Hippocampal formation (tissue), 2 donors: ENCODE data around the gene MAD1L1.
"Not testable (repeated sequence)": the region's sequence is repeated elsewhere in the genome, so short reads cannot be mapped to it uniquely, and the experiment has no call there.

Experiments used
- DNase-seq, 2 donors: peaks; one replicate each; lab custom pipeline; 2025; lab: John Stamatoyannopoulos, UW

The MAD1L1 gene

DNA sequence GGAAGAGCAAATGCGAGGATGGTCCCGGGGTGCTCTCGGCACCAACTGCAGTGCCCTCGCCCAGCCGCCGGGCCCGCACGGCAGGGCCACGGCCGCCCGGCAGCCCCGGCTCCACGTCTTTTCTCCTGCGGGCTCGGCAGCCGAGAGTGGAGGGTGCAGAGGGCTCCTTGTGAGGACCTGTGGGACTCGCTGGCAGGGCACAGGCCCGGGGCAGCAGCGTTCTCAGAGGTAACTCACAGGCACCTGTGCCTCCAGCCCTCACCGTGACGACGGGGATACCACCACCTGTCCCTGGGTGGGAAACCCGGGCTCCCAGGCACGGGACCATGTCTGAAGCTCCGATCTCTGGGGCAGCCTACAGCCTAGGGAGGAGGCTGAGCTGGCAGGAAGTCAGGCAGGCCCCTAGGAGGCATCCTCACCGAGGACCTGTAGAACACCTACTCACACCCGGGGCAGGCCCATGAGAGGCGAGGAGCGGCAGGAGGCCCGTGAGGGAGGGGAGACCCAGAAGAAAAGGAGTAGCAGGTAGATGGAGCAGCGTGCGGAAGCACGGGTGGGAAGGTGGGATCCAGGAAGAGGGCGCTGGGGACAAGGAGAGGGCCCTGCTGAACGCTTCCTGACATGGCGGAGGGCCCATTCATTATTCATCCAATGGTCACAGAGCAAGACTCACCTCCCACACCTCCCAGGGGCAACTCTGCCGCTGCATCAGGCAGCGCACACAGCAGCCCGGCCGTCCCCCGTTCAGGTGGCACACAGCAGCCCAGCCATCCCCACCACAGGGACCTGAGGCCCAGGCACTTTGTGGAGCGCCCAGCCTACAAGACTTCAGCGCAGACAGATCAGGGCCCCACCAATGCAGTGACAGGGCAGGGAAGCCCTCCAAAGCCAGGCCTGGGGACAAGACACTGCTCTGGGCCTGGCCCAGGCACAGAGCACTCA, 244.9 kb downstream of the MAD1L1 start:
- no peak for DNase-seq

DNA sequence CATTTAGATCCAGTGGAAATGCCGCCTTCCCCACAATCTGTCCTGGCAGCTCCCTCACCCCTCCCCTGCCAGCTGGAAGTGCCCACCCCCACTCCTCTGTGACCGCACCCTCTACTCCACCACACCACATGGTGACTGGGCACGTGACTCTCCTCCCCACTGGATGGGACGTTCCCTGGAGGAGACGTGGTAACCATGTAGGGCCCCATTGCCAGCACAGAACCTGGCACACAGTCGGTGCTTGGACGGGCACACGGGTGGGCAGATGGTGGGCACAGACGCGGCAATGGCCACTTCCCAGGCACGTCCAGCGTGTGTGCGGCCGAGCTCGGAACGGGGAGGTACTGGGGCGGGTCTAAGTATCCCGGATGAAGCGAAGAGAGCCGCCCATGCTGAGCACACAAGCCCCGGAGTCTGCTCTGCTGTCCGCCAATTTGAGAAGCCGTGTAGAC, 245.6 kb downstream of the MAD1L1 start:
- DNase-seq, result no peak

DNA sequence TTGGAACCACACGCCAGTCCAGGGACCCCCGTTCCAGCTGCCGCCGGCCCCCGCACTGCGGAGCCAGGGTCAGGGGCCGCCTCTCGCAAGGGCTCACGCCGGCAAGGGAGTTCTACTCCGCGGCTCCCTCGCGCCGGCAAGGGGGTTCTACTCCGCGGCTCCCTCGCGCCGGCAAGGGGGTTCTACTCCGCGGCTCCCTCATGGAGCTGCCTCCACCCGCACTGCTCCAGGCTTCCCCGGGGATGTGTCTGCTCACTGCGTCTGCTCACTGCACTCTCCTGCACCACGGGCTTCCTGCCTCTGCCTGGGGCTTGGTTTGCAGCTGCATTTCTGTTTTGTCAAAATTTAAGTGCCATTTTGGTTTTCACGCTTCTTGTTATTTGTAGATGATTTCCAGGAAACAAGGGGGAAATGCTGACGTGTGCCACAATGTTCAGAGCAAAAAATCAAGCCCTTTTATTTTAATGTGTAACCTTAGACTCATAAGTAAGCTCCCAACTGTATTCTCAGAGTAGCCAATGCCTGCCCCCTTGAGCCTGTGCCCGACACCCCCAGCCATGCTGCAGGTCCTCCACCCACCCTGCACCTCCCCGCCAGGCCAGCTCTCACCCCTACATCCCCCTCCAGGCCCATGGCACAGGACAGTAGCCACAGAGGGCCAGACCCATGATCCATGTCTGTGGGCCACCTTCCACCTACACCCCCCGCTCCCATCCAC, 246.2 kb downstream of the MAD1L1 start:
- DNase-seq, result no peak

DNA sequence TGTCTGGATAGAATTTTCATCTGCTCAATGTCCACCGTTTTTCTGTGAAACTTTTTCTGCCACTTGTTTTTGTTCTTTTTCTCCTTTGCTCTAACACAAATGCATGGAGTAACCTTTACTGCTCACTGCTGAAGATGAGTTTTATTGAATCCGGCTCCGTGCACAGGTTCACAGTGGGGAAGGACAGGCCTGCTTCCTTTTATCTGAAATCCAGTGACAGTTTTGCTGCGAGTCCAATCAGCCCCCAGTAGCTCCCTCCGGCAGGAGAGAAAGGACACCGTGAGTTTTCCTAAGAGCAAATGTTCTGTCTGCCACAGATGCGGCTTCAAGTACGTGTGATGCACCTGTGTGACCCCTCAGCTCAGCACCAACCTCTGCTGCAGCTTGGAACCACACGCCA, 246.8 kb downstream of the MAD1L1 start:
- DNase-seq, result no peak

DNA sequence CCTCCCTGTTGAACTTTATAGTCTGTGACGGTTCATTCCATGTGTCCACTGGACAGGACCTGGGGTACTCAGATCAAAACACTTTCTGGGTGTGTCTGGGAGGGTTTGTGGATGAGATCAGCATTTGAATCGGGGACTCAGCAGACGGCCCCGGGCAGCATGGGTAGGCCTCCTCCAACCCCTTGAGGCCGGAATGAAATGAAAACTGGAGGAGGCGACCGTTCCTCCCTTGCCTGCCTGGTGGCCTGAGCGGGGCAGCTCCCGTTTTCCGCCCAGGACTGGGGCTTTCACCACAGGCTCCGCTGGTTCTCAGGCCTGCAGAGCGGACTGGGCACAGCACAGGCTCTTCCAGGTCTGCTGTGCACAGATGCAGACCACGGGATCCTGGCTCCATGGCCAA, 247.7 kb downstream of the MAD1L1 start:
- no peak for DNase-seq

DNA sequence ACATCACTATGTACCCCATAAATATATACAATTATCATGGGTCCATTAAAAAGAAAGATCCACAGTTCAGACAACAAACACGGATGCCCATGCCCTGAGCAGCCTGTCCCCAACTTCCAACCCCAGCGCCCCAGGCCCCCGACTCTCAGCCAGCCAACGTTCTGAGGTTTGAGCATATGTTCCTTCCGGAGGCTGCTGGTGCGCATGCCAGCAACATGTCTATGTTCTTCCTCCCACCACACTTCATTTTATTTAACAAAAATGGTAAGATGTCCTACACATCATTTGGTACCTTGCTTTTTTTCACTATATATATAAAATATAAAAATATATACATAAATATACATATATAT, 250.9 kb downstream of the MAD1L1 start:
- no peak for DNase-seq

DNA sequence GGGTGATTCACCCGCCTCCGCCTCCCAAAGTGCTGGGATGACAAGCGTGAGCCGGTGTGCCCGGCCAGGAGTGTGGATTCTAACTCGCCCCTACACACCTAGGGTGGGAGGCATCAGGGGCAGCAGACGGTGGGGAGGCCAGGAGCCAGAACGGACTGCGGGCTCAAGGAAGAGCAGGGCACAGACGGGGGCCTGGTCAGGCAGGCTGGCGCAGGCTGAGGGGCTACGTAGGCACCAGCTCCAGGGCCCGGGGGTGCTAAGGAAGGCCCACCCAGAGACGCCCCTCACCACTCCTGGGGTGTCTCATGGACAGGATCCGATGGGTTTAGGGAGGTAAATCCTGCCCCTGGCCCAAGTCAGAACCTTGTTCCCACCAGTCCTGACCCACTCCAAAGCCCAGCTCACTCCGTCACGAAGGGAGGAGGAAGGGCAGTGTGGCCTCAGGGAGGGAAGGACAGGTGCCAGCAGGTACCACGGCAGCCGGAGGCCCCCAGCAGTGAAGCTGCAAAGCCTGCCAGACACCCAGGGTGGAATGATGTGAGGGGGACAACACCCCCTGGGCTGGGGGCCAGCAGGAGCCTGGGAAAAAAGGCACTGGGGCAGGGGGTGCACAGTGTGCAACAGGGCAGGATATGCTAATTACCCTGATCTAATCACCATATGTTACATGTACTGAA, 251.4 kb downstream of the MAD1L1 start:
- no peak for DNase-seq

DNA sequence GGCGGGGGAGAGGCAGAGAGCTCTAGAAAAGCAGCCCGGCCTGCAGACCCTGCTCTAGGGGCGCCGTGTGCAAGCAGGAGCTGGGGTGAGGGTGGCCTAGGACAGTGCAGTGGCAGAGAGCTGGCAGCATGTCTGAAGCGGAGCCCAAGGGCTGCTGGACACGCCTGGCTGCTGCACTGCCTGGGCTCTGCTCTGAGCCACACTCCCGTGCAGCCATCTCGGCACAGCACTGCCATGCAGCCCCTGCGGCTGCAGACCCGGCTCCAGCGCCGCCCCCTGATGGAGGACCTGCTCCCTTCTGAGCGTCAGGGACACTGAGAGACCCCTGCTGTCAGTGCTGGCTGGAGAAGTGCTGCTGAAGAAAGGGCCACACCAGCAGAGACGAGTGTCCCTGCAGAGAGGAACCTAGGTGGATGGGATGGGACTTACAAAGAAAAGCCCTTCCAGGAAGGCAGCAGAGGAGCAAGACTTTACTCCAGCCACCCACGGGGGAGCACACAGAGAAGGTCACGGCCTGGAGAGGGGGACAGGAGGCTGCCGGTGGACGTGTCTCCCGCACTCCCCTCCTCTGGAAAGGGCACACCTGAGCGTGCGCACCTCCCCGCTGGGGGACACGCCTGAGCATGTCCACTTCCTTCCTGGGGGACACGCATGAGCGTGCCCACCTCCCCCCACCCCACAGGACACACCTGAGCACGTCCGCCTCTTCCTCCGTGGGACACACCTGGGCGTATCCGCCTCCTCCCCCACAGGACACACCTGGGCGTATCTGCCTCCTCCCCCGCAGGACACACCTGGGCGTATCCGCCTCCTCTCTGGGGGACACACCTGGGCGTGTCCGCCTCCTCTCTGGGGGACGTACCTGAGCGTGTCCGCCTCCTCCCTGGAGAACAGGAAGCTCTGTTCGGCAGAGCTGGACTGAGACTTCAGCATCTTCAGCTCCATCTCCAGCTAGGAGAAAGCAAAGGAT, 252.9 kb downstream of the MAD1L1 start:
- no peak for DNase-seq

DNA sequence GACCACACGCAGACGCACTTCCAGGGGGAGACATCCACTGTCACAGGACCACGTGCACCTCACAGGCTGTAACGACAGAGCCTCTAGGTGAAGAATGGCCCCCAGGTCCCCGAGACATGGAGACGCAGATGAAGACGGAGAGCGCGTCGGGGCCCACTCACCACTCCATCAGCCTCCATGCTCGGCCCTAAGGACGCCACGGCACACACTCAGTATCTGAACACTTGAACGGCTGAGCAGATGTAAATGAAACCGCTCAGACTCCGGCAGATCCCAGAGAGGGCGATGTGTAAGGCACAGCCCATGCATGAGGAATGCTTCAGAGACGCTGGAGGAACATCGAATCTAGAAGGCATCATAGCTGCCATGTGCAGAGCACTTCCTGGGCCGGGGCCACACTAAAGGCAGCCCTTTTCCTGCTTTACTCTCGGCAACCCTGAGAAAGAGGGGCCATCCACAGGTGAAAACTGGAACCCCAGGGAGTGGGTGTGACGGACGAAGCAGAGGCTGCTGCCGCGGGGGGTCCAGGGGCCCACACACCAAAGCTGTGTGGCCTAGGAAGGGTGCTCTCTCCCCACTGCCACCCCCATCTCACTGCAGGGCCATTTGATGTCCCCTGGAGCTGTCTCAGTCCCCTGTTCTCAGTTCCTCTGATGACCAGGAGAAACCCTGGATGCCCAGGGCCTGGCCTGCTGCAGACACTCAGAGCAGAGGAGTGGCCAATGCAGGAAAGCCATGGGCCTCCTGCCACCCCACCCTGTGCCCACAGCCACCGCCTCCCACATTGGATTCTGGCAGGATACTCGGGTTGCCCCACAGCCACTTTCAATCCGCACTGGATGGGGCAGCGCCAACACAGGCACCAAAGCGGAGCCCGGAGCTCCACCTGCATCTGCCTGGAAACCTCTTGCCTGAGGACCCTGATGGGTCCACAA, 253.8 kb downstream of the MAD1L1 start:
- DNase-seq, result no peak

DNA sequence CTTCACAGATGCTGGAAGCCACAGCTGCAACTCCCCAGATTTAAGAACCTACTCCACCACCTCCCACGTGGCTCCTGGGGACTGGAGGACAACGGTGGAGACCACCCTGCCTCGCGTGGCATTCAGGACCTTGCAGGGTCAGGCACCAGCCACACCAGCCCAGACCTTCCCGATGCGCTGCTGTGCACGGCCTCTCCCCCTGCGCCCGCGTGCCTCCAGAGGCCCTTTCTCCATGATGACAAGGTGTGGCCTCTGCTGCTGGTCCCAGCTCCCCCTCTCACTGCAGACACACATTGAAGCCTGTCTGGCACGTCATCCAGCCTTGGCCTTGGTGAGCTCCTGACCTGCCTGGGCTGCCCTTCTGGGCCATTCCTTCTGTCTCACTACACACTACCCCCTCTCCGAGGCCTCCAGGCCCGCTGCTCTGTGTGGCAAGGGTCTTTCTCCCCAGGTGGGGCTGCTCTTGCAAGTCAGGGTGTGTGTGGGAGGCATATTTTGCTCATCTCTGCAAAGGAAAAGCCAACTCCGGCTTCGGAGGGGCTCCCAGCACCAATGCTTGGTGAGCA, 254.8 kb downstream of the MAD1L1 start:
- no peak for DNase-seq

DNA sequence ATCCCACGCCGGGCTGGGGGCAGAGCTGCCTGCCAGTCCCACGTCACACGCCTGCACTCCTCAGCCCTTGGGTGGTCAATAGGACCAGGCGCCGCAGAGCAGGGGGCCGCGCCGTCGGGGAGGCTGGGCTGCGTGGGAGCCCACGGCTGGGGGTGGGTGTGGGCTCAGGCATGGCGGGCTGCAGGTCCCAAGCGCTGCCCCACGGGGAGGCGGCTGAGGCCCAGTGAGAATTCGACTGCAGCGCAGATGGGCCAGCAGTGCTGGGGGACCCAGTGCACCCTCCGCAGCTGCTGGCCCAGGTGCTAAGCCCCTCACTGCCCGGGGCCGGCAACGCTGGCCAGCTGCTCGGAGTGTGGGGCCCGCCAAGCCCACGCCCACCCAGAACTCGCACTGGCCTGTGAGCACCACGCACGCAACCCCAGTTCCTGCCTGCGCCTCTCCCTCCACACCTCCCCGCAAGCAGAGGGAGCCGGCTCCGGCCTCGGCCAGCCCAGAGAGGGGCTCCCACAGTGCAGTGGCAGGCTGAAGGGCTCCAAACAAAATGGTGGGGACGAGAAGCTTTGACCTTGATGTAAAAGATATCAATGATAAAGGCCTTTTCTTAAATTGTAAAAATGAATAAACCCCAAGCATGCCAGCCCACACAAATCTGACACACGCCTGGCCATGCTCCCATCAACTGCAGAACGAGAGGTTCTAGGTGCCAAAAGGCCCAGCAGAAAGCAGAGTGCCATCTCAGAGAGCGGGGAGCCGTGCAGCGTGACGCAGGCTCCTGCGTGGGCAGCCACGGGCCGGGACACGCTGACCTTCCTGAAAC, 255.5 kb downstream of the MAD1L1 start:
- DNase-seq, result no peak

DNA sequence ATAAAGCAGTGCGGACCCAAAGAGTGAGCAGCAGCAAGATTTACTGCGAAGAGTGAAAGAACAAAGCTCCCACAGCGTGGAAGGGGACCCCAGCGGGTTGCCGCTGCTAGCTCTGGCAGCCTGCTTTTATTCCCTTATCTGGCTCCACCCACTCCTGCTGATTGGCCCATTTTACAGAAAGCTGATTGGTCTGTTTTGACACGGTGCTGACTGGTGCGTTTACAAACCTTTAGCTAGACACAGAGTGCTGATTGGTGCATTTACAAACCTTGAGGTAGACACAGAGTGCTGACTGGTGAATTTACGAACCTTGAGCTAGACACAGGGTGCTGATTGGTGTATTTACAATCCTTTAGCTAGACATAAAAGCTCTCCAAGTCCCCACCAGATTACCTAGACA, 256.2 kb downstream of the MAD1L1 start:
- DNase-seq, result not testable (repeated sequence)

DNA sequence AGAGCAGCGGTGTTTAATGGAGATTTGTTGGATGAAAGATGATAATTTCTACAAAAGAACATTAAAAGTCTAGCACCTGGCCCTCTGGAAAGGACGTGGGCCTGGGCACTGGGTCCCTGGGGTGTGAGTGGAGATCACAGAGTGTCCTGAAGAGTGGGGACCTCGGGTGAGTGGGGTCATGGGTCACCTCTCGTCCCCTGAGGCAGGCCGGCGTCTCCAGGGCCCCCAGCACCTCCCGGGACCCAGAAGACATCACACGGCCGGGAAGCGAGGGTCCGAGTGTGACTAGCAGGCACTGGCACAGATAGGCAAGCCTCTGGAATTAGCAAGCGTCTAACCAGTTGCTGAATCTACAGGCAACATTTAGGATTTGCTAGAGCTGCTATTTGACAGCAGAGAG, 257.2 kb downstream of the MAD1L1 start:
- no peak for DNase-seq

DNA sequence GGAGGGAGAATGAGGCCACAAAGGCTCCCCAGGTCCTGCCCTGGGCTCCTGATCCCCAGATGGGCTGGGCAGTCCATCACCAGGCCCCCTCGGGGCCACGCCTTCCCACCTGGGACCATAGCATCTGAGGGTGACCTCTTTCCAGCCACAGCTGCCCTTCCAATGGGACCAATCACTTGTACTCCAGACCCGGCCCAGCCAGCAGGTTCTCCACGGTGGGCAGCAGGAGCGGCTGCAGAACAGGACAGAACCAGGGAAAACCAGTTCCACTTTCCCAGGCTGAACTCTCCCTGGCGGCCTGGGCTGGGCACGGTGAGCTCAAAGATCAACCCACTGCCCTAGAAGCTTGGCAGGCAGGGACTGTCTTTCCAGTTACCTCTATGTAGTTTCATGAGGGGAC, 257.6 kb downstream of the MAD1L1 start:
- DNase-seq, result no peak

DNA sequence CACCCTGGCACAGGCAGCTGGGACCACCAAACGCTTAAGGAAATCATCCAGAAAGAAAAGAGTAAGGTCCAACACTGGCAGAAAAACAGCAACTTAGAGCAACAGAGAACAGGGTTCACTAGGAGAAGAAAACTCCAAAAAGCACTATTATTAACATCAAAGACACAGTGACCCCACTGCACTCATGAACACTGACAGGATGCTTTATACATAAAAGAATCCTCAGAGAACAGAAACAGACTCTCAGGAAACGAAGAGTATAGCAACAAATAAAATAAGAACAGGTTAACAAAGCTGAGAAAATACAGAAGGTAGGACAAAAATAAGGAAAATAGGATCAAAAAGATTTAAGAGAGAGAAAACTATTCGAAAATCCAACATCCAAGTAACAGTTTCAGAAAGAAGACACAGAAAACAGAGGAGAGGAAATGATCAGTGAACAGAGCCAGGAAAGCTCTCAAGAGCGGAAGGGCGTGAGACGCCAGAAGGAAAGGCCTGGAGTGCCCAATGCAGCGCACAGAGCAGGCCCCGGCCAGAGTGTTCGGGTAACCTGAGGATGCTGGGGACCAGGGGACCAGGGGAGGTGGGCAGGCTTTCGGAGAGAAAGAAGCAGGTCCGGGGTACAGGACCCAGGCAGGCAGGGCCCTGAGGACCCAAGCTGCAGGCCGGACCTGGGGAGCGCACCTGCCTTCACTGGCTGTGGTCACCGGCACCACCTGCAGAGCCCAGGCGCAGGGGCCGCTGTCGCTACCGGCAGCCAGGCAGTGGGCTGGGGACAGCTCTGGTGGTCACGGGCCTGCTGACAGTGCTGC, 258.2 kb downstream of the MAD1L1 start:
- DNase-seq, result no peak

DNA sequence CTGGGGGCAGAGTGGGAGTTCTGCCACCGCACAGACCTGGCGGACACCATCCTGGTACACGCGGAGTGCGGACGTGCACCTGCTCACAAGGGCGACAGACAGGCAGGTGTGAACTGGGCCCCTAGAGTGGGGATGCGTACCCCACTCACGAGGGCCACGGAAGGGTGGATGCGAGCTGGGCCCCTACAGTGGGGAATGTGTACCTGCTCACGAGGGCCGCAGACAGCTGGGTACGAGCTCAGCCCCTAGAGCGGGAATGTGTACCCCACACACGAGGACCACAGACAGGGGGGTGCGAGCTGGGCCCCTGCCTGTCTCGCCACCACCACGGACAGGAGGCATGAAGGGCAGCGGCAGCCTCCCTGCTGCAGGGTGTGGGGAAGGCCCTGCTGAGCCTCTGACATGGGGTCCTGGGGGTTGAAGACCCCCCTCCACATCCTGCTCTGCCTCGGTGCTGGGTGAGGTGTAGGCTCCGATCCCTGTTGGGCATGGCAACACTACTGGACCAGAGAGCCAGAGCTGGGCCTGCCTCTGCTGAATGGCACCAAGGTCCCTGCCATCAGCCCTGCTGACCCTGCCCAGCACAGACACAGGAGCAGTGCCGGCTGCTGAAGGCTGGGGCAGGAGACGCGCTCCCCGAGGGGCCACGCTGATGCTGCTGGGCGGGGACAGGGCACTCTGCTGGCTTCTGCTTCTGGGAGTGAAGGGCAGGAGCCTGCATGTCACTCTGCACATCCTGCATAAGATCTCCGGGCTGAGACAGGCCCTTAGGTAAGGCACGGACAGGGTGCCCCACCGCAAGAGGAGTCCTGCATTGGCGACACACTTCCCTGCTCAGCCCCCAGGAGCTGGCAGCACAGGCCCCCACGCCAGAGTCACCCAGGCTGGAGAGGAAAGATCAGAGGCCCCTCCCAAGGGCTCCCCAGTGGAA, 259.2 kb downstream of the MAD1L1 start:
- DNase-seq, result no peak

DNA sequence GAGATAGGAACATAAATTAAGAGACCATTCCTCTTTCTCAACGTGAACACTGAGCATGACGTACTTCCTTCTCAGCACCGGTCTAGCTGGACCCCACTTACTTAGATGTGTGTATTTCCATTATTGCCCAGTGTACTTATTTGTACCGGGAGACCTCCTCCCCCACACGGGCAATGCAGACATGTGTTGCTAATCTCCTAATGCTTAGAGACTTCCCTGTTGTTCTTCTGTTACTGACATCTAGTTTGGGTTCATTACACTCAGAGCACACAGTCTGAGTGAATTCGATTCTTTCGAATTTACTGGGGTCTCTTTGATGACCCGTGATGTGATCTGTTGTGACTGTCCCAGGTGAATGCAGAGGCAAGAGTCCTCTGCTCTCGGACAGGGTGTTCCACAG, 260.0 kb downstream of the MAD1L1 start:
- DNase-seq, result no peak
